Endothelial cell of umbilical vein (primary cell): ENCODE measurements around the gene PRMT2.

Source experiments
- EZH2 ChIP-seq: IDR thresholded peaks from 2 replicates; pipeline ENCODE4 v1.6.1; 2012; ENCODE audit warnings: borderline replicate concordance, low read depth, mild to moderate bottlenecking, moderate library complexity, low read length, inconsistent platforms; ENCODE audit not compliant: severe bottlenecking
- FOS ChIP-seq: IDR thresholded peaks from 2 replicates; pipeline ENCODE4 v1.6.1; 2011; ENCODE audit warnings: mild to moderate bottlenecking, low read length, moderate library complexity, borderline replicate concordance; ENCODE audit not compliant: insufficient read depth
- GATA2 ChIP-seq: IDR thresholded peaks from 2 replicates; pipeline ENCODE4 v1.7.0; 2011; ENCODE audit warnings: low read depth, mild to moderate bottlenecking, moderate library complexity, mixed read lengths, low read length; ENCODE audit not compliant: insufficient read length, insufficient read depth
- JUN ChIP-seq: IDR thresholded peaks from 2 replicates; pipeline ENCODE4 v1.6.1; 2011; ENCODE audit warnings: borderline replicate concordance, low read depth; ENCODE audit not compliant: insufficient read length, insufficient read depth
- MYC ChIP-seq: IDR thresholded peaks from one replicate; pipeline ENCODE4 v1.6.1; 2011; ENCODE audit warnings: mild to moderate bottlenecking, low read depth, low read length
- POLR2A ChIP-seq: IDR thresholded peaks from 2 replicates; pipeline ENCODE4 v1.6.1; 2012; ENCODE audit warnings: low read depth, mild to moderate bottlenecking, control low read depth, low read length
- POLR2AphosphoS5 ChIP-seq: IDR thresholded peaks from 2 replicates; pipeline ENCODE4 v1.6.1; 2012; ENCODE audit warnings: low read depth, mild to moderate bottlenecking, control low read depth, low read length, moderate library complexity; ENCODE audit not compliant: insufficient read depth
- TF ChIP-seq, protein P1 (sequence below), 2 donors: IDR thresholded peaks; 1 replicate in 1 of 2; 2 replicates in 1 of 2; pipeline ENCODE4 v1.5.1; 2011; ENCODE audit warnings: low read length in 2 of 2, mild to moderate bottlenecking in 2 of 2, moderate library complexity in 2 of 2, control low read depth in 1 of 2, inconsistent platforms in 1 of 2, low read depth in 1 of 2; ENCODE audit not compliant: insufficient read depth in 1 of 2; ENCODE audit errors: extremely low read depth in 1 of 2
- TF ChIP-seq, protein P2 (sequence below): IDR thresholded peaks from 2 replicates; pipeline ENCODE4 v1.6.1; 2011; ENCODE audit not compliant: insufficient read depth, insufficient read length

DNA sequence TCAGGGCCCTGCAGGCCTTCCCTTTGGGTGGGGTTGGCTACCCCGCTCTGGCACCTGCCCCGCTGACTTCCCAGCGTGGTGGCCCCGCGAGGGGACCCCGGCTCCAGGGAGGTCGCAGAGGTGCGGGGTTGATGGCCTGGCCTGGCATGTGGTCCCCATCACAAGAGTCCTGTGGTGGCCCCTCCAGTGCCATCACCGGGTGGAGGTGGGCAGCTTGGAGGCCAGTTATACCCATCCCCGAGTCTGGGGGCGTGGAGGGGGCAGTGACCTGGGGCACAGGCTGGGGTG lies 26.8 kb downstream of the PRMT2 start:
- TF ChIP-seq POLR2A = no peak
- TF ChIP-seq, protein P1, sequence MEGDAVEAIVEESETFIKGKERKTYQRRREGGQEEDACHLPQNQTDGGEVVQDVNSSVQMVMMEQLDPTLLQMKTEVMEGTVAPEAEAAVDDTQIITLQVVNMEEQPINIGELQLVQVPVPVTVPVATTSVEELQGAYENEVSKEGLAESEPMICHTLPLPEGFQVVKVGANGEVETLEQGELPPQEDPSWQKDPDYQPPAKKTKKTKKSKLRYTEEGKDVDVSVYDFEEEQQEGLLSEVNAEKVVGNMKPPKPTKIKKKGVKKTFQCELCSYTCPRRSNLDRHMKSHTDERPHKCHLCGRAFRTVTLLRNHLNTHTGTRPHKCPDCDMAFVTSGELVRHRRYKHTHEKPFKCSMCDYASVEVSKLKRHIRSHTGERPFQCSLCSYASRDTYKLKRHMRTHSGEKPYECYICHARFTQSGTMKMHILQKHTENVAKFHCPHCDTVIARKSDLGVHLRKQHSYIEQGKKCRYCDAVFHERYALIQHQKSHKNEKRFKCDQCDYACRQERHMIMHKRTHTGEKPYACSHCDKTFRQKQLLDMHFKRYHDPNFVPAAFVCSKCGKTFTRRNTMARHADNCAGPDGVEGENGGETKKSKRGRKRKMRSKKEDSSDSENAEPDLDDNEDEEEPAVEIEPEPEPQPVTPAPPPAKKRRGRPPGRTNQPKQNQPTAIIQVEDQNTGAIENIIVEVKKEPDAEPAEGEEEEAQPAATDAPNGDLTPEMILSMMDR (IDR thresholded peaks at IDR 0.05; ENCODE audit: extremely low read depth in 1 of 2, insufficient read depth in 1 of 2, low read depth in 1 of 2, low read length in 2 of 2) = no peak
- TF ChIP-seq MYC = no peak
- TF ChIP-seq JUN = no peak
- no peak for TF ChIP-seq FOS
- no peak for TF ChIP-seq POLR2AphosphoS5
- no peak for TF ChIP-seq EZH2
- TF ChIP-seq, protein P2, sequence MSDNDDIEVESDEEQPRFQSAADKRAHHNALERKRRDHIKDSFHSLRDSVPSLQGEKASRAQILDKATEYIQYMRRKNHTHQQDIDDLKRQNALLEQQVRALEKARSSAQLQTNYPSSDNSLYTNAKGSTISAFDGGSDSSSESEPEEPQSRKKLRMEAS = no peak
- no peak for TF ChIP-seq GATA2
